IgD-negative memory B cell (primary cell): Measurements from ENCODE around the gene EPHA6. TPM values are rescaled to one million over a fixed set of nuclear protein-coding genes. Genes with fewer than 3 reads are reported as not detected.
"Not testable (repeated sequence)": the region's sequence is repeated elsewhere in the genome, so short reads cannot be mapped to it uniquely, and the experiment has no call there.

Experiments used
- H3K27ac Mint-ChIP-seq, 3 donors: one replicate each; pipeline ENCODE4 v1.8.0; 2020 to 2022; ENCODE audit warnings: mild to moderate bottlenecking in 3 of 3, mixed read lengths in 3 of 3, moderate library complexity in 1 of 3
- H3K27me3 Mint-ChIP-seq: one replicate; pipeline ENCODE4 v1.8.0; 2021; ENCODE audit warnings: mixed read lengths
- H3K36me3 Mint-ChIP-seq: one replicate; pipeline ENCODE4 v1.8.0; 2020; ENCODE audit warnings: mild to moderate bottlenecking, mixed read lengths
- H3K4me1 Mint-ChIP-seq, 3 donors: one replicate each; pipeline ENCODE4 v1.8.0; 2020 to 2022; ENCODE audit warnings: mixed read lengths in 3 of 3, mild to moderate bottlenecking in 1 of 3
- H3K4me3 Mint-ChIP-seq, 4 donors: one replicate each; pipeline ENCODE4 v1.8.0; 2020 to 2022; ENCODE audit warnings: mild to moderate bottlenecking in 4 of 4, mixed read lengths in 4 of 4, moderate library complexity in 3 of 4
- H3K9me3 Mint-ChIP-seq, 3 donors: one replicate each; pipeline ENCODE4 v1.8.0; 2020 to 2021; ENCODE audit warnings: mixed read lengths in 3 of 3, mild to moderate bottlenecking in 1 of 3
- polyA plus RNA-seq: library from polyadenylated mRNA; unstranded; fragments of 300-500 nt; fragmentation: Illumina TruSeq; gene quantifications from one replicate; pipeline ENCODE4 v1.2.3, GENCODE V29; 2021

The EPHA6 gene
- polyA plus RNA-seq, 1 donor from 2014 or later, result not detected

- peak overlapping the region in 1 of 4 donors; percentile 4 for H3K4me3 Mint-ChIP-seq
- H3K27ac Mint-ChIP-seq, result no peak overlapping the region
- H3K36me3 Mint-ChIP-seq, result no peaks in the 10 kb centered on the region
- no peaks in the 10 kb centered on the region for H3K4me1 Mint-ChIP-seq
- H3K27me3 Mint-ChIP-seq, result no peaks in the 10 kb centered on the region
- H3K9me3 Mint-ChIP-seq, result peaks cover 0 to 8% (median 2%) of the 10 kb centered on the region in 3 donors
These were observed 421.4 kb downstream of the EPHA6 start for GRCh38 chr3:97235611-97236315.

GRCh38 chr3:97241417-97241816, 427.0 kb downstream of the EPHA6 start:
- Mint-ChIP-seq H3K27me3 (no peaks in the 10 kb centered on the region), H3K4me1 (no peaks in the 10 kb centered on the region), H3K36me3 (no peaks in the 10 kb centered on the region), H3K27ac (no peak overlapping the region), H3K4me3 (no peak overlapping the region), H3K9me3 (peaks cover 0 to 2% (median 0%) of the 10 kb centered on the region in 3 donors)

GRCh38 chr3:97245201-97245910, 431.0 kb downstream of the EPHA6 start:
- H3K27ac Mint-ChIP-seq, result no peak overlapping the region
- no peaks in the 10 kb centered on the region for H3K4me1 Mint-ChIP-seq
- H3K36me3 Mint-ChIP-seq, result no peaks in the 10 kb centered on the region
- H3K4me3 Mint-ChIP-seq, result no peak overlapping the region
- H3K27me3 Mint-ChIP-seq, result no peaks in the 10 kb centered on the region
- H3K9me3 Mint-ChIP-seq, result peaks cover 0 to 3% (median 3%) of the 10 kb centered on the region in 3 donors

DNA sequence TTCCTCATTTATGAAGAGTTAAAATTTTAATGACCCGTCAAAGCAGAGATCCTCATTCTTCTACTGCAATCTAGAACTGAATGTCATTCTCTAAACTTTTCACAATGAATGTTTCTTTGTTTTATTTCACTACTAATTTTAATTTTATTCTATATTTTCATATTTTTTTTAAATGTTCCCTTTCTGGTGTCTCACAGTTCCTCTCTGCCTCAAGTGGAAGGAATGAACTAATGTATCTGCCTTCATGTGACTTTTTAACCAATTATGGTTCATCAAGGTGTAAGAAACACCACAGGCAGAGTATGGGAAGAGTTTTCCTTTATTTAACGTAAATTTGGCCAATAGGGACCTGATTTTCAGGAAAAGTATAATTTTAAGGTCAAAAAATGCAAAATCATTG, 441.7 kb downstream of the EPHA6 start:
- Mint-ChIP-seq H3K4me3 (no peak overlapping the region), H3K9me3 (no peaks in the 10 kb centered on the region), H3K27me3 (no peaks in the 10 kb centered on the region), H3K27ac (no peak overlapping the region), H3K4me1 (no peaks in the 10 kb centered on the region), H3K36me3 (no peaks in the 10 kb centered on the region)

DNA sequence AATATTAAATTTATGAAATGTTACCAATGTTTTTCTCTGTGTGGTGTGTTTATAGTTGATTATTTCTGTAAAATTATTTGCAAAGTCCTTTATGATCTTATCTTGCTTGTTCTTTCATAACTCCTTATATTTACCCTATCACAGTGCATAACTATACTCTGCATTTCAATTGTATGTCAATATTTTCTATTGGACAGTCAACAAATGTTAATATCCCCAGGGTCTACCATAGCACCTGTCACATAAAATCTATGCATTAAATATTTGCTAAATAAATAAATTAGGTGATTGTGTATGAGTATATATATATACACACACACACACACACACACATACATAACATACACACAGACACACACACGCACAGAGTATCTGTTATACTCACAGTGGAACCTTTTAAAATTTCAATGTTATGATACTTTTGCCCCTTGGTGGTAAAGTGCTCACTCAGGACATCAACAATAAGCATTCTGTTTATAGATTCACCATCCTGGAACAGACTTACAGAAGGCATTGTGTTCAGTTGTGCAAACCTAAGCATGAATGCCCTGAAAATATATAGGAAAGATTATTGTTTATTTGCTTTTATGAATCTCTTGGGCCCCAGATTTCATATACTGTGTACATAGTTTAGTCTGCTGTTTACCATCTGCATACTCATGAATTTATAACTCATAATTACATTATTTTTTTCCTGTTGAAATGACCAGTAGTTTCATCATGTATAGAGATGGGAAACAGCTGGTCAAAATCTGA, 443.7 kb downstream of the EPHA6 start:
- no peaks in the 10 kb centered on the region for H3K4me1 Mint-ChIP-seq
- no peak overlapping the region for H3K4me3 Mint-ChIP-seq
- H3K9me3 Mint-ChIP-seq, result peaks cover 0 to 9% (median 0%) of the 10 kb centered on the region in 3 donors
- no peaks in the 10 kb centered on the region for H3K36me3 Mint-ChIP-seq
- no peaks in the 10 kb centered on the region for H3K27me3 Mint-ChIP-seq
- H3K27ac Mint-ChIP-seq, result no peak overlapping the region

DNA sequence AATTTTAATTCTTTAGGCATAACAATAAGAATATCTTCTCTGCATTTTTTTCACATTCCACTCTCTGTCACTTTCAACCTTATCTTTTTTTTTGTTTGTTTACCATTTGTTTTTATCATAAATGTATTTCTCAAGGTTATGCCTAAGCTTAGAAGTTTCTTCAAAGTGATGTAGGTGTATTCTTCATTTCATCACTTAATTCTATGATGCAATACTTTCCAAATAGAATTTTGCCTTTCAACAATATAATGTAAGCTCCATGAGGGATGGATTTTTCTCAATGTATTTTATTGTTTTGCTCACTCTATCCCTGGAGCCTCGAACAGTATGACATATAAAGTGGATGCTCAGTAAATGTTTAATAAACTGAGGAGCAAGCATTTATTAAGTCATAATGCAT, 444.9 kb downstream of the EPHA6 start:
- Mint-ChIP-seq H3K4me1 (no peaks in the 10 kb centered on the region), H3K36me3 (no peaks in the 10 kb centered on the region), H3K4me3 (no peak overlapping the region), H3K9me3 (peaks cover 0 to 9% (median 0%) of the 10 kb centered on the region in 3 donors), H3K27ac (no peak overlapping the region), H3K27me3 (no peaks in the 10 kb centered on the region)

GRCh38 chr3:97264180-97264579, 449.8 kb downstream of the EPHA6 start:
- Mint-ChIP-seq H3K4me3 (no peak overlapping the region), H3K4me1 (no peaks in the 10 kb centered on the region), H3K27ac (no peak overlapping the region), H3K36me3 (no peaks in the 10 kb centered on the region), H3K9me3 (peaks cover 0 to 9% (median 0%) of the 10 kb centered on the region in 3 donors), H3K27me3 (no peaks in the 10 kb centered on the region)

DNA sequence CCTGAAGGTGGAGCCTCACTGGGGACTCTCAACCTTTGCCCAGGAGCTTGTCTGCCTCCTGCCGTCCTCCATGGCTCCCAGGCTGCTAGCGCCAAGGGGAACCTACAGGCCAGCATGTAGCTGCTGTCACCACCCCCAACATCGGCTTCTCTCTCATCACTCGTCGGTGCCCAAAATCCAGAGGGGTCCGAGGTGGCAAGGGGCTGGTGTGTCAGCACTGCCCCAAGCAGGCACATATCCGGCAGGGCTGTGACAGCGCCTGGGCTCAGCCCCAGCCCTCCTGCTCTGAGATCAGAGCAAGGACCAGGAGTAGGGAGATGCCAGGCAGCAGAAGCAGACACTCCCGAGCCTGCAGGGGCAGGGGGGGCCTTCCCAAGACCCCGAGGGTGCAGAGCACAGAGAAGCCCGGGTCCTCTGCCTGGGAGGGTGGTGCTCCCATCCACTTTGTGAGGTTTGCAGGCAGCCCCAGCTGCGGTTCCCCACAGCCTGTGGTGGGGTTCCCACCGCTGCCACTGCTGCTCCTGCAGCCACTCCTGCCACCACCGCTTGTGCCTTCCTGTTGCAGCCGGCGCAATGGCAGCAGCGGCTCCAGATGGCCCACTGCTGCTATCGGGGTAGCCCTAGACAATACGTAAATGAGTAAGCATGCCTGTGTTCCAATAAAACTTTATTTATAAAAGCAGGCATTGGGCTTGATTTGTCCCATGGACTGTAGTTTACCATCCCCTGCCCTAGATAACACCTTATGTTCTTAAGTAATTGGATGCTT, 451.0 kb downstream of the EPHA6 start:
- H3K4me1 Mint-ChIP-seq, result no peaks in the 10 kb centered on the region
- no peak overlapping the region for H3K27ac Mint-ChIP-seq
- no peaks in the 10 kb centered on the region for H3K36me3 Mint-ChIP-seq
- H3K9me3 Mint-ChIP-seq, result peaks cover 0 to 9% (median 0%) of the 10 kb centered on the region in 3 donors
- H3K4me3 Mint-ChIP-seq, result no peak overlapping the region
- no peaks in the 10 kb centered on the region for H3K27me3 Mint-ChIP-seq

- Mint-ChIP-seq H3K27ac (no peak overlapping the region), H3K36me3 (no peaks in the 10 kb centered on the region), H3K9me3 (peaks cover 0 to 7% (median 1%) of the 10 kb centered on the region in 3 donors), H3K4me1 (no peaks in the 10 kb centered on the region), H3K4me3 (no peak overlapping the region), H3K27me3 (no peaks in the 10 kb centered on the region)
These were observed 454.8 kb downstream of the EPHA6 start for GRCh38 chr3:97269202-97269601.

GRCh38 chr3:97276879-97277550, 462.6 kb downstream of the EPHA6 start:
- not testable (repeated sequence) for H3K36me3 Mint-ChIP-seq, H3K27me3 Mint-ChIP-seq, H3K4me1 Mint-ChIP-seq, H3K4me3 Mint-ChIP-seq
- H3K27ac Mint-ChIP-seq, result peak overlapping the region in 1 of 3 donors; percentile 24
- H3K9me3 Mint-ChIP-seq, result peaks cover 0 to 14% (median 7%) of the 10 kb centered on the region in 3 donors

GRCh38 chr3:97277708-97278107, 463.3 kb downstream of the EPHA6 start:
- H3K27ac Mint-ChIP-seq, result no peak overlapping the region
- no peak overlapping the region for H3K4me3 Mint-ChIP-seq
- peaks cover 0 to 14% (median 7%) of the 10 kb centered on the region in 3 donors for H3K9me3 Mint-ChIP-seq
- no peaks in the 10 kb centered on the region for H3K36me3 Mint-ChIP-seq
- no peaks in the 10 kb centered on the region for H3K27me3 Mint-ChIP-seq
- H3K4me1 Mint-ChIP-seq, result no peaks in the 10 kb centered on the region

DNA sequence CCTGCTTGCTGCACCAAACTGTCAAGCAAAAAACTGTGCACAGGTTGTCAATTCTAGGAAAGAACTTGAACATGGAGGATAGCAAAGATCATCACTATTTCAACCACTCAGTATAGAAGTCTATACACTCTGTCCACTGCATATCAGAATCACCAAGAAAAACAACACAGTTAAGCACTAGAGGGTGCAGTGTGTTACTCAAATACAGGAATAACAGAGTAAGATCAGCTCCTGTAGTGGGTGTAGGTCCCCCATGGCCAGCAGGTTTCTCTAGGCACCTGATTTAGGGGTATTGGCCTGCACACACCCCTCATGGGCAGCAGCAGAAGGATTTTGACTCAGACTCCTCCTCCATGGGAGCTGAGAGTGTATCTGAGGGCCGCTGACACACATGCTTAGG, 464.1 kb downstream of the EPHA6 start:
- no peaks in the 10 kb centered on the region for H3K27me3 Mint-ChIP-seq
- H3K36me3 Mint-ChIP-seq, result no peaks in the 10 kb centered on the region
- H3K4me3 Mint-ChIP-seq, result no peak overlapping the region
- H3K27ac Mint-ChIP-seq, result no peak overlapping the region
- no peaks in the 10 kb centered on the region for H3K4me1 Mint-ChIP-seq
- peaks cover 0 to 7% (median 6%) of the 10 kb centered on the region in 3 donors for H3K9me3 Mint-ChIP-seq

- Mint-ChIP-seq H3K9me3 (peaks cover 4 to 11% (median 8%) of the 10 kb centered on the region in 3 donors), H3K4me3 (no peak overlapping the region), H3K27me3 (no peaks in the 10 kb centered on the region), H3K36me3 (no peaks in the 10 kb centered on the region), H3K27ac (no peak overlapping the region), H3K4me1 (peaks cover 0 to 4% (median 0%) of the 10 kb centered on the region in 3 donors)
These were observed 477.5 kb downstream of the EPHA6 start for GRCh38 chr3:97291901-97292300.

DNA sequence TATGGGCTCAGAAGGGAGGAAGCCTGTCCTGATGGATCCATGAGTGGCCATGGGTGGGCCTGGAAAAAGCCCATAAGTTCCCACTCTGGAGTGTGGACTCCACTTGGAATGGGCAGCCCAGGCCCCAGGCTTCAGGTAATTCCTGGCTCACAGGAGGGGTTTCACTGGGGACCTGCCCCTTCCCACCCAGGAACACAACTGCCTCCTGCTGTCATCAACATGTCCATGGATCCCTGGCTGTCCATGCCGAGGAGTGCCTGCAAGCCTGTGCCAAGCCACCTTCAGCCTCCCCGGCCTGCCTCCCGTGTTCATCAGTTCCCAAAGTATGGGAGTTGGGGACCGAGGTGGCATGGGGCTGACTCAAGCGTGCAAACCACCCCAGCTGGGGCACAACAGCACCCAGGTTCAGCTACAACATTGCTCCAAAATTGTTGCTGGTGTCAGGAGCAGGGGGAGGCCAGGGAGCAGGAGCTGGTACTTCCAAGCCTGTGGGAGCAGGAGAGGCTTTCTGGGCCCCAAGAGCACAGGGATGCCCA, 479.3 kb downstream of the EPHA6 start:
- H3K36me3 Mint-ChIP-seq, result no peaks in the 10 kb centered on the region
- H3K4me3 Mint-ChIP-seq, result no peak overlapping the region
- H3K9me3 Mint-ChIP-seq, result peaks cover 4 to 6% (median 4%) of the 10 kb centered on the region in 3 donors
- H3K4me1 Mint-ChIP-seq, result peaks cover 0 to 4% (median 0%) of the 10 kb centered on the region in 3 donors
- H3K27me3 Mint-ChIP-seq, result no peaks in the 10 kb centered on the region
- no peak overlapping the region for H3K27ac Mint-ChIP-seq
